Measurements from ENCODE around the gene ATG9A.

The ATG9A gene

DNA sequence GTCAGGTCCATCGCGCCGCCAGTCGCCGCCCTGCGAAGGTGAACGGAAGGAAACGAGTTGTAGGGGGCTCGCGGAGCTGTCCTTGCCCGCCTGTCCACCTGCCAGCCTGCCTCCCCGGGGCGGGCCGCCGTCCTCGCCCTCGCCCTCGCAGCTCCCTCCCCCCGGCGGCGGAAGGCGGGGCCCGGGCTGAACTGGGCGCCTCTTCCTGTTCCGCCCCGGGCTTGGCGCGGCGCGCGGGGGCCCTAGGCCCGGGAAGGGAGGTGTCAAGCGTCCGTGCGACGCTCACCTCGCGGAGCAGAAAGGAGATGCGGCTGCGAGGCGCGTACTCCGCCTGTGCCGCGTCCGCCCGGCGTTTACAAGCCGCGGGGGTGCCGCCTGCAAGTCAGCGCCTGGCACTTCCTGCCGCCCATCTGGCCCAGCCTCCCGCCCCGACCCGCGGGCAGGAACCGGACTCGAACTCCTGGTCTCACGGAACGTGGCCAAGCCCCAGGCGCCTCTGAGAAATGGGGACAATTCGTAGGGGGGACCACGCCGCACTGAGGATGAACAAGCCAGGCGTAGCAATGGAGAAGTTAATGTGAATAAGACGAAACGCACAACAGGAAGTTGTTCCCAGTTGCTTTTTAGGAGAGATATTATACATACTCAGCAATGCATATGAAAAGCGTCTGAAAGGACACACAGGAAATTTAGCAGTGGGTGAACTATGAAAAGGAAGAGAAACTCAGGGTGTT, 52.5 kb downstream of the ATG9A start, which contains the start of gene CNPPD1:
TSS of gene CNPPD1 (minus strand) at position 108 of the 734 bp plus-strand sequence. CDS start at position 11, 97 bp downstream.
- peak; percentile 89 for DNase-seq (ENCODE audit: low spot score)

DNA sequence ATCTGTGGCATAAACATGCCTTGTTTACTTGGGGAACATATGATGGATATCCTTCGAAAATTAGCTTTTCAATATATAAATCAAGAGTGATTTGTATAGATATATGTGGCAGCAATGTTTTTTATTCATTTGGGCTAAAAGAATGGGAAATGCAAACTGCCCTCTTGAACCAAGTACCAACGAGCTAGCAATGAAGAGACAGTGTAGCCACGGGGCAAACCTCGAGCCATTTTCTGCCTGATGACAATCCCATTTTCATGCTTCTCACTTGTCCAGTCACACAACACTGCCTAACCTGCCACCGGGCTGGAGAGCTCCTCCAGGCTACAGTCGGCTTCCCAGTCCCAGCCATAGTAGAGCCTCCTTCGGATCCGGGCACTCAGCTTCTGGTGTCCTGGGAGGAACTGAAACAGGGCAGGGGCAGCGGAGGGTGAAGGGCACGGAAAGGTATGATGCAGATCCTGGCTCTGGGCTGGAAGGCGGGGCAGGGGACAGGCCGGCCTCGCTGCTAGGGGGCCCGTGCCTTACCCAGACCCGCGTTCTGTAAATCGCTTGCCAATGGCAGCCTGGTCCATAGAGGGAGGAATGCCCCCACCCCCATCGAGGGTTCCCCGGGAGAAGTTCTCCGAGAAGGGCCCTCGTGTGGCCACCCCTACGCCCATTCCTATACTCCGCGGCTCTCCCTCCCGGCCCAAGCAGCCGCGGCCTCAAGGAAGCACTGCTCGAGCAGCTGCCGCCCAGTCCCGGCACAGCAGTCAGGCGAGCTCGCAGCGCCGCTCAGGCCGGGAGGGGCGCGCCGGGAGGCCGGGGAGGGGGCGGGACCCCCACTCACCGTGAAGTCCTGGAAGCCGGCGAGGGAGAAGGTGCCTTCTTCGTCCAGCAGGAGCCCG, 53.3 kb downstream of the ATG9A start:
- peak; percentile 21 for DNase-seq (ENCODE audit: low spot score)

DNA sequence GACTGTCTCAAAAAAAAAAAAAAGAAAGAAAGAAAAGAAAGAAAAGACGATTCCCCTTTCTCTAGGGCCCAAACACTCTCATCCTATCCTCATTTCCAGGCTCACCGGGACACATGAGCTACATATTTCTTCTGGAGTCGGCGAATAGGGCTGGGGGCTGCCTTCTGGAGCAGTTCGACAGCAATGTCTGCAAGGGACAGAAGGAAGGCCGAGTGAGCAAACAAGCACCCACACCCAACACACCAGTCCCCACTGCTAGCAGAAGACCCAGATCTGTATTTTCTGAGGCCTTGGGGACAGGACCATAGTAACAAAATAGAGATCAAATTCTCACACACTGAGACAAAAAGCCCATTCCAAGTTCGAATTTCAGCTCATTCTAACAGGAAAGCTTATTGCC, 54.0 kb downstream of the ATG9A start:
- DNase-seq (ENCODE audit: low spot score) = no peak

DNA sequence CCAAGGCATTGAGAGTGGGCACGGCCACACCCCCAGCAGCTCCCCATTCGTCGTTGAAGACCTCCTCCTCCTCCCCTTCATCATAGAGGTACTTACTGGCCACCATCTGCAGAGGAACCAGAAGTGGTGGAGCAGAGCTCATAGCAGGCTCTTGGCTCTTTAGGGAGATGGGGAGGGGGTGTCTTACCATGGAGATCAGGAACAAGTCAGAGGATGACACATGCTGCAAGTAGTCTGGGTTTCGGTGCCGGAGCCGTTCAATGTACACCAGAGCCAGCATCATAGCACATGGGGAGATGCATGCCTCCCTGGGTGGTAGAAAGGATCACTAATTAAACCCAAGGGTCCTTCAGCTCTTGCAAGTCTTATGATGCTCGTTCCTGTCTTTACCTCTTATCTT, 54.6 kb downstream of the ATG9A start:
- DNase-seq (ENCODE audit: low spot score) = no peak

DNA sequence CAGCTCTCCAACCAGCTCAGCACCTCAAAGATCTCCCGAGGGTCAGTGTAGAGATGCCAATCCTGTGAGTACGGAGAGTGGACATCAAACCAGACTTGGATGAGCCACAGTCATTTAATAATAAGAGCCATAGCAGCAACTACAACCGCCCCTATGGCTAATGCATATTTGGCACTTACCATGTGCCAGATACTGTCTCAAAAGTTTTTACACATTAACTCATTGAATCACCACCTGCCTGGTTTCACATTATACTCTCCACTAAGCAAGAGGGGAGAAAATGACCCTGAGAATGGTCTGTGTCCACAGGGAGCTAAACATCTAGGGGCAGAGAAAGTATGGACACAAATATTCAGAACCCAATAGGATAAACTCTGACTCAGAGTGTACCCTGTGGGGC, 55.3 kb downstream of the ATG9A start:
- no peak for DNase-seq (ENCODE audit: low spot score)

DNA sequence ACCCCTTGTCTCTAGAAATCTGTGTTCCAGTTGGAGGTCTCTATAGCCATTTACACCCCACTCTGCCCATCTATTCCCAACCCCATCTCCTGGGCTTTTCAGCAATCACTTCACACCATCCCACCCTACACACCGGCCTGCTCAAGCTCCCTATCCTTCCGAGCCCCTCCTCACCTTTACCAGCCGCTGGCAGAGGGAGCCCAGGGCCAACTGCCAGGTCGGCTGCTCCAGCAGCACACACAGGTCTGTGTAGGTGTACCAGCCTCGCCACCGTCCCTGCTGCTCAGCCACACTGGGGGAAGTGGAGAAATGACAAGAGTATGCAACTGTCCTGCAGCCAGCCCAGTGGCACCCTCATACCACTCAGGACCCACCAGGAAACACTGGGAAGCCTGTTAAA, 56.3 kb downstream of the ATG9A start:
- DNase-seq (ENCODE audit: low spot score) = no peak

DNA sequence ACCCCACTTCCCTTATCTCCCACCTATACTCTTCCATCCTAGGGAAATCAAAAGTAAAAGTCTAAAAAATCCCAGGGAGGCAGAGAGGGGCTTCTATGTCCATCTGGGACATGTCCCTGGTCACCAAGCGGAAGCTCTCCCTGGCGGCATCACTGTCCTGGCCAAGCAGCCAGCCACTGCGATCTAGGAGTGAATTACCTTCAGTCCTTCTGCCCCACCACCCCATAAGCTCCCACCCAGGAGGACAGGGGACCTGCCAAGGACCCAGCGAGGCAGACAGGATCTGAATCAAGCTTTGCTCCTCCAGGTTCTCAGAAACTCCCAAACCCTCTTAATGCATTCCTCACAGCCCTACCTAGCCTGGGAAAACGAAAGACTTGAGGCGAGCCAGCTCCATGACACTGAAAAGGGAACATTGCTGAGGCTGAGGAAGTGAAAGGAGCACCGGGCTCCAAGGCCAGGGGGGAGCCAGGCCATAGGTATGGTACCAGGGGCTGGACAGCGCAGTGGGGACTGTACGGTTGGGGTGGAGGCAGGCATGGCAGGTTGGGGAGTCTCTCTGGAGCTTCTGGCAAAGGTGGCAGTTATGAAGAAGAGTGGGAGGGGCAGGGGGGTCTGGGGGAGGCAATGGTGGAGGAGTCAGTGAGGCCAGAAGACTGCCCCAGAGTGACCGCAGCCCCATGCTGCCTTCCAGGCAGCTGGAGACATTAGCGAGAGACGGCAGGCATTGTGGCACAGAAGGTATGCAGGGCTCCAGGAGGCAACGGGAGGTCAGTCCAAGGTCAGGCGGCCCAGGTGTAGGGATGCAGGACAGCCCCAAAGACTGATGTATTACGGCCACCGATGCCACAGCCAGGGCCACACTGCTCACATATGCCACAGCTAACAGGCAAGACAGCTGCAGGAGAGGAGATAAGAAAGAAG, 56.9 kb downstream of the ATG9A start:
- DNase-seq (ENCODE audit: low spot score) = no peak

DNA sequence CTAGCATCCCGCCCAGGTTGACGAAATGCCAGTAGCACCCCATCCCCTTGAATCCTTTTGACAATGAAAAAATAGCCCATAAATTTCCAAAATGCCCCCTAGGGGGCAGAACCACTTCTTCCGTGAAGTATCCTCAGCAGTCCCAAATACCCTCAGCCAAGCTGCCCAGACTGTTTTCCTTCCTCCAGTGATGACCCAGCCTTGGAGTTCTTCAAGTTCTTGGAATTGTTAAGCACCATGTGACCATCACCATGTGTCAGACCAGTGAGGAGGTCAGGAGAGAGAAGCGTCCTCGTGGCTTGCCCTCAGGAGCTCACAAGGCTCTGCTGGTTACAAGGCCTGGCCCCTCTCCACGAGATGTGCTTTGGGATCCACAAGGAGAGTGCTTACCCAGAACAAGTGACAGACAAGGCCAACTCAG, 58.2 kb downstream of the ATG9A start:
- peak; percentile 19 for DNase-seq (ENCODE audit: low spot score)

DNA sequence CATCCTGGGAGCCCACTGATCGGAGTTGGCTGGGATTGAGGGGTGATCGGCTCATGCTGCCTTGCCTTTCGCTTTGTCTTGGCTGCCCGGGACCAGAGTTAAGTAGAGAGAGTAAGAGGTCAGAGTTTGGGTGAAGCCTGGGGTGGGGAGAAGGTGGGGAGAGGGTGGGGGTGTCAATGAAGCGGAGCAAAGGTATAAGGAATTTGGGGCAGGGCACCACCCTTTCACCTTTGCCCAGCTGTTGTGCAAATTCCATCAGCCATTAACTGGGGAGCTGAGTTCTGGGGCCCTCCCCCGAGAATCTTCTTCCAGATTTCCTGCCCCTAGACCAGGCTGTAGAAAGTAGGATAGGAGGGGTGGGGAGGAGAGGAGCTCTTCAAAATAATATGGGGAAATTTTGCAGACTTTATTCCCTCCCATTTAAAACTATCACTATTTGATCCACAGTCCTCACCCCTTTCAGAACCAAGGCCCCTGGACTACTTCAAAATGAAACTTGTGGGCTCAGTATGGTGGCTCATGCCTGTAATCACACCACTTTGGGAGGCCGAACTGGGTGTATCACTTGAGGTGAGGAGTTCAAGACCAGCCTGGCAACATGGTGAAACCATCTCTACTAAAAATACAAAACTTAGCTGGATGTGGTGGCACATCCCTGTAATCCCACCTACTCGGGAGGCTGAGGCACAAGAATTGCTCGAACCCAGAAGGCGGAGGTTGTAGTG, 59.3 kb downstream of the ATG9A start, which contains the start of gene SLC23A3:
TSS of gene SLC23A3 (minus strand) at position 100 of the 725 bp plus-strand sequence. CDS start at position 55, 45 bp downstream.
- DNase-seq (ENCODE audit: low spot score) = no peak
